HG03045 (cell line): ENCODE results near the gene PDE7B.

Source experiments
- ATAC-seq: cut with Tn5 transposase; IDR thresholded peaks from one replicate; pipeline ENCODE4 v1.9.1; 2021; ENCODE audit warnings: mild to moderate bottlenecking, moderate library complexity; ENCODE audit not compliant: unreplicated experiment

The PDE7B gene

GRCh38 chr6:136016228-136017225 lies 165.0 kb downstream of the PDE7B start:
- ATAC-seq, result no peak

DNA sequence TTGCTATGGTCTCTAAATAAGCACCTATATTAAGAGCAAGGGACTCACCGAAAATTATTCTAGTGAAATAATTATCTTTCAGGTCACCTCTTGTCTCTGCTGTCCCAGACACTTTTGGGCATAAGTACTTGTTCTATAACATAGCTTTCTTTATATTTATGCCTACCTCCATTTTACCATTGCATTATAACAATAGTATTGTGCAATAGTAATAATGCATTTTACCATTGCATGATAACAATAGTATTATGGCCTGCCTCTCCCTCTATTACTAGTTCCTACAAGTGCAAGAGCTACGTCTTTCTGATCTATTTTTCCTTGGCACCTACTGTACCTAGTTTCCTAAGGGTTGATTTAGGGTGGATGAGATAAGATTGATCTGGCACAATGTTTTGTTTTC lies 169.2 kb downstream of the PDE7B start:
- ATAC-seq, result no peak

DNA sequence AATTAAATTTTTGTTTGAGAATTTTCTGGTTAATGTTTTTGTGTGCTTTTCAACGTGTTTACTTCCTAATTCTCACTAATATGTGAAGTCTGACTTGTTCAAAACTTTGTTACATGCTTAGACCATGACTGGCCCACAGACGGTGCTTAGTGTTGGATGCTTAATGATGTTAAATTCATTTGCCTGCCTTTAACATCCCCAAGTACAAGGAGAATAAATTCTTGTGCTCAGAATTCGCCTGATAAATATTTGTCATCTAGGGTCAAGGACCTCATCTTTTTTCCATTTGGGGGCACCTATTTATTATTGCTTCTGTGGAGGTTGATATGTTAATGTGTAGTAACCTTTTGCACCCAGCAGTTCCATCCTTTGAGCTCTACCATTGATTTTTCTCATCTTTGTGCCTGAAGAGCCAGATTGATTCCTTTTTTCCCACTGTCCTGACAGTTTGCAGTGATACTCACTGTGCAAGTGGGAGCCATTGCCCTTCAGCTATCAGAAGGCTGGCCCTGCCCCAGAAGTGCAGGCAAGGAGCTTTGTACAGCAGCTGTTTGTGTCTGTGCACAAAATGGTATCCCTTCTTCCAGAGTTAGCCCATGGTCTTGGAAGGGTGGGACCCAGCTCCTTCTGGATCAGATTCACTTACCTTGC lies 170.8 kb downstream of the PDE7B start:
- ATAC-seq, result no peak

DNA sequence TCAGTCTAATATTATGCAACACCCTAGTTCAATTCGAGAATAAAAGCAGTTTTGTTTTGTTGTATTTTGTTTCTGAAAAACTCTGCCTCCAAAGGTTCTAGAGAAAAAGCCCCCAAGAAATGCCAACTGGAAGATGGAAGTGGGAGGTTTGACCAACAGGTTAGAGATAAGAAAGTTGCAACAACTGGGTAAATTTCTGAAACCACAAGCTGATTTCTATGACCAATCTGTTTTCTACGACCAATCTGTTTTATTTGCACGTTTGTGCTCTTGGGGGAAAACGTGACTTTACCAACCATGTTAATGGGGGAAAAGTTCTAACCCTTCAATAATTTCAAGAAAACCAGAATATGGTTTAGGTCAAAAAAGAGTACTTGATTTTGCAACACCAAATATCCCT lies 173.2 kb downstream of the PDE7B start:
- ATAC-seq, result no peak

DNA sequence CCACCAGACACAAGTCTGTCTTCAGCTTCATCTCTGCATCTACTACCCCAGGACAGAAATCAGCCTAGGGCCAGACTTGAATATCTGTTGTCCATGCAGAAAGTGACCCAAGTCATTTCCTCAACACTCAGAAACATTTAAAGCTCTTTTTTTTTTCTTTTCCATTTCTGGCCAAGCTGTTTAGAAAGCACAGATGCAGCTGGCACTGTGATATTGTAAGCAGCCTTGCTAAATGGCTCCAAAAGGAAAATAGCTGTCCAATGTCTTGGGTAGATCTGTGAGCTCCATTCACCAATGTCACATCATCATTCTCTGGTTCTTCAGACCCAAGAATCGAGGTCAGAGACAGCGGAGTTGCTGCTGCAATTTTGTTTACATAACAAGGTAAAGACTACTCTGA lies 174.2 kb downstream of the PDE7B start:
- no peak for ATAC-seq

DNA sequence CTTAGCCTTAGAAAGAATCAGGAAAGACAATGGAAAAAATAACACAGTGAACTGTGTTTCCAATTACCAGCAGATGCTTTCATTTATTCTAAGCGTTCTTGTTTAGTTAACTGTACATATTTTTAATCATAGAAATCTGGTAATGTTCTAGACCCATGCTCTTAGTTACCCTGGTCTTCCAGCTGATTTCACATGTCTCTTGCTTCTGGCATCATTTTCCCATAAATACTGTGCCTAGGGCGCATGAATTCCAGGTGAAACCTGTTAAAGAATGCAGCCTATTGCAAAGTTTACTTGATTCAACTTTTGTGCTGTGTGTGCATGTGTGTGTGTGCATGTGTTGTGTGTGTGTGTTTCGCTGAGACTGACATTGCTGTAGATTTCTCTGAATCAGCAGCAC lies 178.6 kb downstream of the PDE7B start:
- no peak for ATAC-seq

DNA sequence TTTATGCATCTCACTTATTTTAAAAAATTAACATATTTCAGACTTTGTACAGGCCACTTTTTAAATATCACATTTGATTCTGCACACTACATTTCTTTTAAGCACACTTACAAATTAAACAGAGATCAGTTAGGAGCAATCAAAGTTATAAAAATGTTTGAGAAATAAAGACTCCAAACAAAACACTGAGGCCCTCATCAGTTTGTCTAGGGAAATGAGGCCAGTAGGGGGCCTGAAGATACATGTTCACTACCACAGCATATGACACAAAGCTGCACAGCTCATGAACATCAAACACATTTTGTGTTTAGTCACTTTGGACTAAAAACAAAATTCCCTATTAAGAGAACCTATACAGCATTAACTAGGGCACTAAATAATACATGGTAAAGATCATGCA lies 180.5 kb downstream of the PDE7B start:
- no peak for ATAC-seq

GRCh38 chr6:136033416-136033815 lies 181.9 kb downstream of the PDE7B start:
- ATAC-seq, result no peak

- no peak for ATAC-seq
Measured at GRCh38 chr6:136034422-136034821, 182.9 kb downstream of the PDE7B start.

DNA sequence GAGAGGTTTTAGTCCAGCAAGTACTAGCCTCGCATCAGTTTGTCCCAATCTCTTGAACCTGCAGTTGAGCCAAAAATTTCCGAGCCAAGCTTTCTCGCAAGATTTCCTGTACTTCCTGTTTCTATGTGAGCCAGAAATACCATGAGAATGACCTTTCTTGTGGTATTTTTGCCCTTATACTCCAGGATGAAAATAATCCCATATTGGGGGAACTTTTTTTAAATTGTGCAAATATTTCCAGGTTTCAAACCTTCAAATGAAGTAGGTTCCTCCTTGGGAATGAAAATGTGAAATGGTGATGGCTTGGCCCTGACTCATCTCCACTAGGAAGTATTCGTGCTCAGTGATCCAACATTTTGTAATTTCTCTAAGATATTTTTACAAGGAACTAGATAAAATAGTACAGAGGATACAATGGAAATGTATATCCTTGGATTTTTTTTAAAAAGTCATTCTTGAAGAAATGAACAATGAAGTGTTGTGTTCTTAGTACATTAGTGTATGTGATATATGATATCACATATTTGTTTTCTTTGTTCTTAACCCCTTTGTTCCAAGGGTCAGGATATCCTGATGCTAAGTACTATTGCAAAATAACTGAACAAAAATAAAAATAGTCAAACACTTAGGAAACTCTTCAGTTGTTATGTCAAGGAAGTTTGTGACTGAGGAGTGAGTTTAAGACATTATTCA lies 184.0 kb downstream of the PDE7B start:
- ATAC-seq, result no peak

DNA sequence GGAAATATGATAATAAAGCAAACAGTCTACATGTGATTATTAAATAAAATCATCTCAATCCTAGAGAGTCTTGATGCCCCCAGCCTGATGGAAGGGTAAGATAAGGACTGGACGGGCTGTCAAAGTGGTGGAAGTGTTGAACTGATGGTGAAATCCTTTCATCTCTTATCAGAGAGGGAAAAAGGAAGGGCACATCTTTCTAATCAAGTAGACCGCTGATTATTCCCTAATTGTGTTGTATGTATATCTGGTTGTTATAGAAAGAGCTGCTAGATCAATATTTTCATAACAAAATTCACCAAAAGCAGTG lies 184.5 kb downstream of the PDE7B start:
- ATAC-seq, result no peak

- ATAC-seq, result no peak
Measured at GRCh38 chr6:136036601-136037000, 185.1 kb downstream of the PDE7B start.

- ATAC-seq, result no peak
Measured at GRCh38 chr6:136037242-136037875, 185.9 kb downstream of the PDE7B start.

DNA sequence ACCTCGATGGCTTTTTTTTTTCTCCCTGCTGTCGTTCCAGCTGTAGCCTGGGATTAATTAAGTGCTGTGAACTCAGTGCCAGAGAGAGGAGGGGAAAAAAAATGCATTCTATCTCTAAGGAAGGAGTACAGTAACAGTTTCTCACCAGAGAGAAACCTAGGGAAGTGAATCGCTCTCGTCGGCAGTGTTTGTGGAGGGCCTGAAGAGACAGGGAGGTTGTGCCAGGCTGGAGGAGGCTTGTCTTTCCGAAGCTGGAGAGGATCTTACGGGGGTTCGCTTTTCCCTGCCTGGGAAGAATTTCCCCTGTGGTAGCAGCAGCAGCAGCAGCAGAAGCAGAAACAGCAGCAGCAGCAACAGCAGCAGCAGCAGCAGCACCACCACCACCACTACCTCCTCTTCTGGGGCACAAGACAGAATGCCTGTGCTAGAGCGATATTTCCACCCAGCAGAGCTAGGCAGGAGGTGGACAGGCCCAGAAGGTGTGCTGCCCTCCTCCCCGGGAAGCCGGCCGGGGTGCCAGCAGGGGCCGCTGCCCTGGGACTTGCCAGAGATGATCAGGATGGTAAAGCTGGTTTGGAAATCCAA lies 186.5 kb downstream of the PDE7B start:
- ATAC-seq, result no peak

DNA sequence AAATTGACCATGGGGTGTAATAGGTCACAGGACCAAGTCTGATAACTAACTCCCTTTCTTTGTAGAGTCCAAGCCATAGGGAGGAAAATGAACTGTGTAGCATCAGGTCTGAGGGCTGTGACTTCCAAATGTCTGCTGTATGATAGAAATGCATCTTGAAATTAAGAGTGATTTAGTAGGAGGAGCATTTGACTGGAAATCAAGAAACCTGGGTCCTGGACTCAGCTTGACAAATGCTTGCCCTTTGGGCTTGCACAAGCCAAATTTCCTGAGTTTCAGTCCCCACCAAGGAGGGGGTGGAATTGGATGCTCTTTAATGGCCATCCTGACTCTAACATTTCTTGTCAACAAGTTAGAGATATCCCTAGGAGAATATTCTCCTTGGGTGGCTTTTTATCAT lies 187.0 kb downstream of the PDE7B start:
- no peak for ATAC-seq

DNA sequence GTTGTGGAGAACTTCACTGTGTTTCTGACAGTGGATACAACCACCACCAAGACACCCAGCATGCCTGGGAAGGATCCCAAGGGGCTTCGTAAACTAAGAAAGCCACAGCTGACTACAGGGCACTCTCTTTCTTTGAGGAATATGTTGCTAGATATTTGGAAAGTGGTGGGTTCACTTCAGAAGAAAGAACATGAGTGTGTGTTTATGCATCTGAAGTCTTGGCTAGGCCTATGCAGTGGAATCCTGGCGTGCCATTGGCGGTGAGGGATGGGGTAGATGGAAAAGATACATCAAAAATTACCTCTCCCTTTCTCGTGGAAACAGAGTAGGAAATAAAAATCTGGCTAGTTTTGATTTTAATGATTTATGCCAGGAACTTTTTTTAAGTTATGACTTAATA lies 187.7 kb downstream of the PDE7B start:
- ATAC-seq, result no peak

GRCh38 chr6:136050475-136050874 lies 199.0 kb downstream of the PDE7B start:
- no peak for ATAC-seq

GRCh38 chr6:136051140-136051775 lies 199.8 kb downstream of the PDE7B start:
- ATAC-seq, result no peak

- no peak for ATAC-seq
Measured at GRCh38 chr6:136052031-136052430, 200.5 kb downstream of the PDE7B start.

DNA sequence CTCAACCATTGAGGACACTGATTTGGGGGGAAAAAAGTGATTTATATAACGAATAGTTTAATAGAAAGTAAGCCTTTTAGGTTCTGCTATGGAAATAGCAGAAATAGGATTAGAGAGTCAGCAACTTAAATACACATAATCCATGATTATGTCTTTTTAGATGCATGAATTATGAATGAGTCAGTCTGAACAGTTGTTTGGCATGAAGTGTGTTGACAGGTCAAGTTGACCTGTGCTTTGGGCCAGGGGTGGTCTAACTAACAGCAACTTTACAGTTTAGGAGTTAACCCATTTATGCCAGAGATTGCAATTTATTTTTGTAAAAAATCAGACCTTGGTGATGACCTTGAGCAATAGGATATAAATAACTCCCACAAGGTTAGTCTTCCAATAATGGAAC lies 207.4 kb downstream of the PDE7B start:
- ATAC-seq, result no peak
